NCI-H446 (cell line): ENCODE measurements around the gene PARD3B.

Experiments
- DNase-seq, 2 experiments: peaks; one replicate each; lab custom pipeline; 2025; lab: John Stamatoyannopoulos, UW

PARD3B gene

GRCh38 chr2:205405194-205405593 lies 859.9 kb downstream of the PARD3B start:
- DNase-seq: no peak

GRCh38 chr2:205405752-205406151 lies 860.5 kb downstream of the PARD3B start:
- DNase-seq: peak in 1 of 2 experiments; percentile 27

DNA sequence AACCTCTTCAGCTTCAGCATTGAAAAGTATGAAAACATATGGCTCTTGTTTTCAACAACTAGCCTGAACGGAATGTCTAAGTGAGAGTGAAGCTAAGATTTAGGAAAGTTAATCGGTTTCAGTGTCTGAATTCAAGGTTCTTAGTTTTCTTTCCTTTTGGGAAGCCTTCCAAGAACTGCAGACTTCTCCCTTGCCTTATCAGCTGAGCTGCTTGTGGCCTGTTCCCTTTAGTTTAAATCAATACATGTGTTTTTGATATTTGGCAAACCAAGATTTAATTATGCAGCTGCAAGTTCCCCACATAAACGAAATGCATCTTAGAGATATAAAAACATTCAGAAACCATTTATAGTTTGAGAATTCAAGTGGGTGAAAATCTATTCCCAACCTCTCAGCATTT lies 862.7 kb downstream of the PARD3B start:
- DNase-seq: peak; percentile 8 to 36

DNA sequence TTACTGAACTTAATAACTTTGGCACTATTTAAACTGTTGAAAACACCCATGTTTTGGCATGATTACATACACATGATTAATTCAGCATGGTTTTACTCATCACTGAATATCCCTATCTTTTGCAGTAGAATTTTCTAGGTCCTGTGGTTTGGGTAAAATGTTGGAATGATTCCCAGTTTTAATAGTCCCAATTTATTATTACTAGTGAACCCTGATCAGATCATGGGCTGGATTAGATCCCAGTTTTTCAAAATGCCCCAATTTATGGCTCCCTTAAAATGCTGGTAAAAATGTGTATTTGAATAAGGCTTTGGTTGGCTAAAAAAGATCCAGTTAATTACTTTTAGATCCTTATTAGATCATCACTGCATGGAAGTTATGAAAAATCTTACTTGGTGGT lies 863.4 kb downstream of the PARD3B start:
- DNase-seq: peak; percentile 33 to 69

DNA sequence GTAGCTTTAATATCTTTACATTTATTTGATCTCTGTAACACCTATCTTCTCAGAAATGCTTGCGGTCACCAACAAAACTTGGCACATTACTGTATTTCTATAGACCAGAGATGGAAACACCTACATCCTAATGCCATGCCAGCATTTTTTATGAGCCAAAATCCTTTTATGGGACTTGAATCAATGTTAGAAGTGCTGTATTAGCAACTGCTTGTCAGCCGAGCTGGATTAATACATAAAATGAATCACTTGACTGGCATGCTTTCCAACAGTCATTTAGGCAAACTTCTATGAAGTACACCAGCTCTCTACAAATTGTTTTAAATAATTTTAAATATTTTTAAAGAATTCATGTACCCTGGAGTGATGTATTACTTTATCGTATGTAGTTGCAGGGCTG lies 864.1 kb downstream of the PARD3B start:
- peak; percentile 36 to 78 for DNase-seq

- peak; percentile 94 to 98 for DNase-seq
Observed at GRCh38 chr2:205411558-205411957, 866.3 kb downstream of the PARD3B start.

- no peak for DNase-seq
Observed at GRCh38 chr2:205424326-205424725, 879.1 kb downstream of the PARD3B start.

GRCh38 chr2:205425102-205425501 lies 879.8 kb downstream of the PARD3B start:
- DNase-seq: no peak

GRCh38 chr2:205427112-205427511 lies 881.8 kb downstream of the PARD3B start:
- no peak for DNase-seq

- DNase-seq: no peak
Observed at GRCh38 chr2:205428811-205429210, 883.5 kb downstream of the PARD3B start.

GRCh38 chr2:205435970-205436369 lies 890.7 kb downstream of the PARD3B start:
- no peak for DNase-seq

GRCh38 chr2:205438241-205438640 lies 893.0 kb downstream of the PARD3B start:
- DNase-seq: no peak

- no peak for DNase-seq
Observed at GRCh38 chr2:205439621-205440020, 894.3 kb downstream of the PARD3B start.

DNA sequence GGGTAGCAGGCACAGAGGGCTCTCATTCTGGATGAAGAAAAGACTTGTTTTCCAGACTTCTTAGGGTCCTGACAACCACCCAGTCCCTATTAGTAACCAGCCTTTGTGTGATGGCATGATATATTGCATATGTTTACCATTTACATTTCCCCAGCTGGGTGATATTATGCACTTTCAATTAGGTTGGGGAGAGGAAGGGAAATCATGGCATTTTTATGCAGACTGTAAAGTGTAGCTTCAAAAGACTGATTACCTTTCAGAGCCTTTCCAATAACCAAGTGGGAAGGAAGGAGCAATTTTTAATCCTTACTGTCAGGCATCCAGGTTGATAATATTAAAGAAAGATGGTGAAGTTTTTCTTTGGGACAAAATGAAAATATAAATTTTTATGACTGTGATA lies 896.2 kb downstream of the PARD3B start:
- DNase-seq: no peak

DNA sequence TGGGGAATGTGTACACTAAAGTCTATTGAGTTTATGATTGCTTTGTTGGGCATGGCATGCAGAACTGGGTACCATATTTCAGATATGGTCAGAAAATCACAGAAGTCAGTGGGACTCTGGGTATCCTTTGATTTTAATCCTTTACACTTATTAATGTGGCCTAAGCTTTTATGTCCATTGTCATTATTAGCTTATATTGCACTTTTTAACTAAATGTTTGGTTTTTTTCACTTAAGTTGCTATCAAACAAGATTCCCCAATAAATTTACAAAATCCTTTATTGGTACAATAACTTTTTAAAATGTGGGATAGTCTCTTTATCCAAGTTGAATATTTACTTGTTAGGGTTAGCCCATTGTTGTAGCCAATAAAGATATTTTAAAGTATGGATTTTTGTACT lies 902.9 kb downstream of the PARD3B start:
- DNase-seq: no peak

- no peak for DNase-seq
Observed at GRCh38 chr2:205451901-205452512, 906.7 kb downstream of the PARD3B start.

GRCh38 chr2:205453202-205453601 lies 907.9 kb downstream of the PARD3B start:
- no peak for DNase-seq

GRCh38 chr2:205456682-205457081 lies 911.4 kb downstream of the PARD3B start:
- DNase-seq: no peak

- no peak for DNase-seq
Observed at GRCh38 chr2:205460217-205460616, 914.9 kb downstream of the PARD3B start.

DNA sequence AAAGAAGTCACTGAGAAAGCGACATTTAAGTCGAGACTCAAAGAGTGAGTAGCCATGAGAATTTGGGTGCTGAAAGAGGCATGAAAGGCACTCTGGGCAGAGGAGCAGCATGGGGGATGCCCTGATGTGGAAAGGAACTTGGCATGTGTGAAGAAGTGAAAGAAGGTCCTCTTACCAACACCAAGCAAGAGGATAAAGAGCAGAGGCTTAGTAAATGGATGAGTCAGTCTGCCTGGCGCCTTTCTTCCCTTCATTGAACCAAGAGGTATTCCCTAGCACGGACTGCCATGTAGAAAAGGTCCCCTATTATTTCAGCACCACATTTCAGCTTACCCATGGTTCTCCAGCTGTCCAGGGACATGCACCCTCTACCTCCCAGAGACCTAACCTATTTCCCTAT lies 915.9 kb downstream of the PARD3B start:
- DNase-seq: no peak

GRCh38 chr2:205461678-205462665 lies 916.7 kb downstream of the PARD3B start:
- no peak for DNase-seq

- no peak for DNase-seq
Observed at GRCh38 chr2:205462681-205463345, 917.5 kb downstream of the PARD3B start.
